ENCODE measurements around the gene SPARC.
"Not testable (repeated sequence)": the region's sequence is repeated elsewhere in the genome, so short reads cannot be mapped to it uniquely, and the experiment has no call there.

The SPARC gene, protein sequence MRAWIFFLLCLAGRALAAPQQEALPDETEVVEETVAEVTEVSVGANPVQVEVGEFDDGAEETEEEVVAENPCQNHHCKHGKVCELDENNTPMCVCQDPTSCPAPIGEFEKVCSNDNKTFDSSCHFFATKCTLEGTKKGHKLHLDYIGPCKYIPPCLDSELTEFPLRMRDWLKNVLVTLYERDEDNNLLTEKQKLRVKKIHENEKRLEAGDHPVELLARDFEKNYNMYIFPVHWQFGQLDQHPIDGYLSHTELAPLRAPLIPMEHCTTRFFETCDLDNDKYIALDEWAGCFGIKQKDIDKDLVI

DNA sequence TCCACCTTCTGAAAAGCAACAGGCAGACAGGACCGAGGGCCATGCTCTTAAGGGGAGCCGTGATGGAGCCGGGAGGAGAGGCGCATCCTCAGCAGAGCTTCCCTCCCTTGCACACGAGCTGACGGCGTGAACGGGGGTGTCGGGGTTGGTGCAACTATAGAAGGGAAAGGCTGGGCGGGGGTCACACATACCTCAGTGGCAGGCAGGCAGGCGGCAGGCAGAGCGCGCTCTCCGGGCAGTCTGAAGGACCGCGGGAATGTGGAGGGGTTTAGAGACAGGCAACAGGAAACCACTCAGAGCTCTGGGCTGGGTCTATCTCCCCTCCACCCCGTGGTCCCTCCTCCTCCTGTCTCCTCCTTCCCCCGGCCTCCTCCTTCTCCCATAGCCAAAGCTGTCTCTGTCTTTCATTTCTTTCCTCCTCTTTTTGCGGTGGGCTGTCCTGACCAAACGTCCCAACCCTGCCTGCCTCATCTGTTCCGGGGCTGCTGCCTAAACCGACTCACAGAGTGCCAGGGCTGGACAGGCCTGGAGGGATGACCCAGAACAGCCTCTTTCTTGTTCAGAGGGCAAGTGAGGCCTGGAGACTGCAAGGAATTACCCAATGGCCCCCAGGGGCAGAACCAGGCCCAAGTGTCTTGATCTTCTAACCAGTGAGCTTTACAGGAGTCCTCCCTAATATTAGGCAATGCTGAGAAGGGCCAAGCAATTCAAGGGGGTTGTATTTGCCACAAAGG lies at the start of gene SPARC:
SPARC (minus strand) TSS at position 242 of the 734 bp plus-strand sequence. CDS start 10,727 bp downstream, outside the sequence.
- no peak for DNase-seq (ENCODE audit: low spot score)

DNA sequence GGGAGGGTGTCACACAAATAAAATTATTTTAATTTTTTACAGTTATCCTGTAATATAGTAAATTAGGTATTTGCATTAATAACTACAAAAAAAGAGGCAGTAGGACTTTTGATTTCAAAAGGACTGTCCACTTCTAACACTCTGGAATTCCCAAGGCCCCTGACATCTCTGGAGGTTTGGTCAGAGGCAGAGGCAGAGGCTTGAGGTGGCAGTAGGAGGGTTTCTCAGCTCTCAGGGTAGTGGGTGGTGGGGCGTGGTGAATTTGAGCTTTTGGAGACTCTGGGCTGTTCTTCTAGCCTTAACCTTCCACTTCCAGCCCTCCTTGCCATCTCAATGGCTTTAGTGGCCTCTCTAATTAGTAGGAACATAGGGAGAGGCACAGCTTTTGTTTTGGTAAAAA lies 48.9 kb upstream of the SPARC start:
- no peak for DNase-seq (ENCODE audit: low spot score)

DNA sequence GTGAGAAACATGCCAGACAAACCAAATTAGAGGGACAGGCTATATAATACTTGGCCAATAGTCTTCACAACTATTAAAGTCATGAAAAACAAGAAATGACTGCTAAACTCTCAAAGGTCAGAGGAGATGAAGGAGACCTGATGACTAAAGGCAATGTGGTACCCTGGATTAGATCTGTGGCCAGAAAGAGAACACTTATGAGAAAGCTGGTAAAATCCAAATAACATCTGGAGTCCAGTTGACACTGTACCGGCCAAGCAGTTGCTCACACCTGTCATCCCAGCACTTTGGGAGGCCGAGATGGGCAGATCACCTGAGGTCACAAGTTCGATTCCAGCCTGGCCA lies 47.3 kb upstream of the SPARC start:
- no peak for DNase-seq (ENCODE audit: low spot score)

DNA sequence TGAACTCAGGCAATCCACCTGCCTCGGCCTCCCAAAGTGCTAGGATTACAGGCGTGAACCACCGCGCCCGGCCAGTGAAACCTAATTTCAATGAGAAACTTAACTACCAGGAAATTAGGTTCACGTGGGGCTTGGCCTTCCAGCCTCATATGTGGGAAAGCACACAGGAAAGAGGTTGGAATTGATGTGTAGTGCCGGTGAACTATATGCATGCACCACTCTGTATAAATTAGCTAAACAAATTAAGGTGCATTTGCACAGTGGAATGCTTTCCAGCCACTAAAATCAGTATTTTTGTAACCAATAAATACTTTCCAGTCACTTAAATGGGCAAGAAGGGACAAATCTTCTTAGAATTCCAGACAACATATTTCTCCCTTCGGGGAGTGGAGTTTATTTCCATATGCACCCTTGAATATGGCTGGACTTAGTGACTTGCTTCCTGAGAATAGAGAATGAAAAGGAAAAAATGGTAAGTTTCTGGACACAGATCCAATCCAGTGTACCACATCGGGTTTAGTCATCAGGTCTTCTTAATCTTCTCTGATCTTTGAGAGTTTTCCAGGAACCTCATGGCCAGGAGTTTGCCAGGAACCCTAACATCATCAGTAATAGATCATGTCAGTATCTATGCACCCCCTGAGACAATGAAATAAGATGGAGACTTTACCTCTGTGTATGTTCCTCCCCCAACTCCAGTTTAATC lies 46.8 kb upstream of the SPARC start:
- no peak for DNase-seq (ENCODE audit: low spot score)

DNA sequence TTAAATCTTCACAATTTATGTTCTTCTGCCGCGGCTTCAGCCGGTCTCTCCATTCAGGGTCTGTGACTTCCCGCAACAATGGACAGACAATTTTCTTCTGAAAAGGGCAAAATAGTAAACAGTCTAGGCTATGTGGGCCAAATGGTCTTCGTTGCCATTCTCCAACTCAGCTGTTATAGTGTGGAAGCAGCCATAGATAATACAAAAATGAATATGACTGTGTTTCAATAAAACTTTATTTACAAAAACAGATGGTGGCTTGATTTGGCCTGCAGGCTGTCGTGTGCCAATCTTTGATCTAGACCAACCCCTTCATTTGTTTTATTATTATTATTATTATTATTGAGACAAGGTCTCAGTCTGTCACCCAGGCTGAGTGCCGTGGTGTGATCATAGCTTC lies 43.7 kb upstream of the SPARC start:
- no peak for DNase-seq (ENCODE audit: low spot score)

DNA sequence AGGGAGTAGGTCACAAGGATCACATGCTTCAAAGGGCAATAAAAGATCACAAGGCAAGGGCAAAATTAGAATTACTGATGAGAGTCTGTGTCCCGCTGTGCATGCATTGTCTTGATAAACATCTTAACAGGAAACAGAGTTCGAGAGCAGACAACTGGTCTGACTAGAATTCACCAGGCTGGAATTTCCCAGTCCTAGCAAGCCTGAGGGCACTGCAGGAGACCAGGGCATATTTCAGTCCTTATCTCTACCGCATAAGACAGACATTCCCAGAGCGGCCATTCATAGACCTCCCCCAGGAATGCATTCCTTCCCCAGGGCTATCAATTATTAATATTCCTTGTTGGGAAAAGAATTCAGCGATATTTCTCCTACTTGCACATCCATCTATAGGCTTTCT lies 42.9 kb upstream of the SPARC start:
- not testable (repeated sequence) for DNase-seq (ENCODE audit: low spot score)

DNA sequence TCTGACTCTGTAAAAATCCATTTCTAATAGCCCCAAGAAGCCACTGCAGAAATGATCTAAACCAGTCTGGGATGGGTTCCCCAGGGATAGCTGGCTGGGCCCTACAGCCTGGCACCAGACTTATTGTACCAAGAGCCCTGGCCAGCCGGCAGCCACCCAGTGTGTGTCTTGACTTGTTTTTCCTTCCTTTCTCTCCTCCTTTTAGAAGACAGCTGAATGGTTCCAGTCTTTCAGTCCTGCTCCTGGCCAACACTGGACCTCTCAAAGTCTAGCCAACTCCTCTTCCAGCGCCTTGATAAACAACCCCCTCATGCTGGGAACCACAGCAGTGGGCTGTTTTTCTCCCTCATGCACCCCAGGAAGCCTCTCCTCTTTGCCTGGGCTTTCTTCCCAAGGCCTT lies 37.6 kb upstream of the SPARC start:
- no peak for DNase-seq (ENCODE audit: low spot score)

DNA sequence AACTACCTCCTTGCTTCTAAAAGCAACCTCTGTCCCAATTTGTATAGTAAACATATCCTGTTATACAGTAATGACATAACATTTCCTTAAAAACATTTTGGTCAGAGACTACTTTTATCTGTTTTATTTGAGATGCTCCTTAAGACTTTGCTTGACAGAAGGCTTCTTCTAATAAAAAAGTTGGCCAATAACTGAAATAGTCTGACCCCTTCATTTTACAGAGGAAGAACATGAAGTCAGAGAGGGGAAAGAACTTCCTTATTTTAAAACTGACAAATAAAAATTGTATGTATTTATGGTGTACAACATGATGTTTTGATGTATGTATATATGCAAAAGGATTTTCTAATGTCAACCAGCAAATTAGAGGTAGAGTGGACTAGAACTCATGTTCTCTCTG lies 35.8 kb upstream of the SPARC start:
- no peak for DNase-seq (ENCODE audit: low spot score)

DNA sequence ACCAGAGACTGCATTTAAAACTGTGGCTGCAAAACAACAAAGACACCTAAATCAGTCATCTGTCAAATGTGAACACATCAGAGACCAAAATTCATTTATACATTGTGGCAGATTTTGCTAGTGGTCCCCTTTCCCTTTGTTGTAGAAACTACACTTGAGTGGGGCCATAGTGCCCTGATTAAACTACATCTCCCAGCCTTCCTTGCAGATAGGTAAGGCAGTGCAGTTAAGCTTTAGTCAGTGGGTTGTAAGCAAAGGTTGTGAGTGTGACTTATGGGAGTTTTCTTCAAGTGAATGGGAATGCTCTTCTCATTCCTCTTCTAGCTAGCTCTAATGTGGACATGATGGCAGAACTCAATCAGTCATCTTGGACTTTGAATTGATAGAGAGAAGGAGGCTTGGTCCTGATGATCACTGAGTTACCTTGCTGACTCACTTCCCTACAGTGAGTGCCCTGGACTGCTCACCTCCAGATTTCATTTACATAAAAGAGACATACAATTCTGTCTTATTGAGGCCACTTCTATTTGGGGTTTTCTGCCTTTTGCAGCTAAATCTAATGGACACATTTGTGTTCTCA lies 35.2 kb upstream of the SPARC start:
- no peak for DNase-seq (ENCODE audit: low spot score)

DNA sequence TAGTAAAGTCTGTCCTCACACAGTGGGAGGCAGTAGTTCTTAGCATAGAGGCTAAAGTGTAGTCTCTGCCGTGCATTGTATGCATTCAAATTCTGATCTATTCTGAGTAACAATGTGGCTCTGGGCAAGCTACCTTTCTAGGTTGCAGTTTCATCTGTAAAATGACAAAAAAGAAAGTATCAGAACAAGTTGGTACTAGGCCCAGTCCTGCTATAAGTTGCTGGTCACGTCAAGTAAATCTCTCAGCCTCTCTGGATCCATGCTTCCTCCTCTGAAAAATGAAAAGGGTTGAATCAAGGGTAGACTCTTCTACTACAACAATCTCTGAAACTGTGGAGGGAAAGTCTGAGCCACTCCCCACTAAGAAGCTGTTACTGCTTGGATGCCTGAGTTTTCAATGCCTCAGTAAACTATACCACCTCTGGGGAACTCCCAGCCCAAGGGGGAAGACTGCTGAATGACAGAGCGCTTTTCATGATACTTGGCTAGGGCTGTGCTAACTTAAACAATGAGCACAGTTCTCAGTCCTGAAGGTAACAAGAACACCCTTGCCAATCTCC lies 34.5 kb upstream of the SPARC start:
- DNase-seq (ENCODE audit: low spot score), result no peak

DNA sequence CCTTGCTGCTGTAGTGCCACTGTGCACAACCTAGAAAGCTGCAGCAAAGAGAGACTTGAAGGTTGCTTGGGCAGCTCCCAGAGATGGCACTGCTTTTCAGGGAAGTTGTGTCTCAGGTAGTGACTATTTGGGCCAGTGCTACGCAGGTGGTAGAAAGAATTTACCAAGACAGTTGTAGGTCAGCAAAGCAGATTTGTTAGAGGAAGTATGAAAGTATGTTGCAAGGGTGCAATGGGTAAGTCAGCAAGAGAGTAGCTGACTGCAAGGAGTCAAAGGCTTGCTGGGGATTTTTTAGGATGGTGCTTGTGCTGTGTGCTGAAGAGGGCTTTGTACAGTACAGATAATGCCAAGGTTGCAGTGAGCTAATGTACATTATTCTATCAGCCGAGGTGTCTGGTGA lies 33.5 kb upstream of the SPARC start:
- DNase-seq (ENCODE audit: low spot score), result no peak

DNA sequence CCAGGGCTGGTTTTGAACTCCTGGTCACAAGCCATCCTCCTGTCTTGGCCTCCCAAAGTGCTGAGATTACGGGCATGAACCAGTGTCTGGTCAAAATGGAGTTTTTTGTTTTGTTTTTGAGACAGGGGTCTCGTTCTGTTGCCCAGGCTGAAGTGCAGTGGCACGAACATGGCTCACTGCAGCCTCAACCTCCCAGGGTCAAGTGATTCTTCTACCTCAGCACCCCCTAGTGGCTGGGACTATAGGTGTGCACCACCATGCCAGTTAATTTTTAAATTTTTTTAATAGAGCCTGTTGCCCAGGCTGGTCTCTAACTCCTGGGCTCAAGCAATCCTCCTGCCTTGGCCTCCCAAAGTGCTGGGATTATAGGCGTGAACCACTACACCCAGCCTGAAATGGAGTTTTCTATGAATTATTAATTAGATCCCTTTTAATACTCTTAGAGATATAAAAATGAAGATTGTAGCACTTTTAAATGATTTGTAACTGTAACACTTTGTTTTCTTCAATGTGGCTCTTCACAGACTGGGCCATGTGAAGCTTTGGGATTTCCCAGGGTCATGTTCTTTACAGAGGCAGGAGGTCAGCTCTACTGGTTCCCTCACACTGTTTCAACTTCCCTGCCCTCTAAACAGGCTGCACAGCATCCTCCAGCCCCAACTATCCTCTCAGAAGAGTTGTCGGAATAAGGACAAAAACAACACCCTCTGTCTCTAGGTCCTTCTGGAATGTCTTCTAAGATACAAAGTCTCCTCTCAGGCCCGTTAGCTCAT lies 32.7 kb upstream of the SPARC start:
- no peak for DNase-seq (ENCODE audit: low spot score)

DNA sequence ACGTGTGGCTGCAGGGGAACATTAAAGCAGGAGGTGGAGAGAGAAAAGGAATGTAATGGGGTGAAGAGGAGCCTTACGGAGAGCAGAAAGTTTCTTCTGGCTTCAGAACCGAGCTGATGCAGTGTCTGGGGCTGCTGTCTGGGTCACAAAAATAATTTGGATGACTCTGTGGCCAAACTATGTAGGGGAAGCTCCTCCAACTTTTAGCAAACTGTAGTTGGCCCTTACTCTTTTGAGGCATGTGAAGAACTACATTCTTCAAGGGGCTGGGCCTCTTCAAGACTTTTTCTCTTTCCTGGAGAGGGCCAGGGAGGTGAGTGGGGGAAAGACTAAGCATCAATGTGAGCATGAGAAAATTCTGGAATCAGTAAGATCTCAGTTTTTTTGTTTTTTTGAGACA lies 31.9 kb upstream of the SPARC start:
- DNase-seq (ENCODE audit: low spot score), result no peak

DNA sequence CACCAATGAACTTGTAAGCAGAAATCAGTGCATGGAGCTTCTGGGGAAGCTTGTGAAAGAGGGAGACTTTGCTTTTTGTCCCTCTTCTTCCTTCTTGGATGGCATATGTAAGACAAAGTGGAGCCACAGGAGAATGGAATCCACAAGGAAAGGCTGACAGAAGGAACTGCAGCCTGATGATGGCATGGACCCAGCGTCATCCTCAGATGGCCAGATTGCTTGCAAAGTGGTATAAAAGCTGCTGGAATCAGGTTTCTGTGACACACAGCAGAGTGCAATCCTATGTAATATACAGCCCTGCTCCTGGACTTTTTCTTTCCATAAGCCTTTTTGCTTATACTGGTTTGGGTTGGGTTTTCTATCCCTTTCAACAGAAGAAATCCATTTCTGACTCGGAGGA lies 31.4 kb upstream of the SPARC start:
- no peak for DNase-seq (ENCODE audit: low spot score)

DNA sequence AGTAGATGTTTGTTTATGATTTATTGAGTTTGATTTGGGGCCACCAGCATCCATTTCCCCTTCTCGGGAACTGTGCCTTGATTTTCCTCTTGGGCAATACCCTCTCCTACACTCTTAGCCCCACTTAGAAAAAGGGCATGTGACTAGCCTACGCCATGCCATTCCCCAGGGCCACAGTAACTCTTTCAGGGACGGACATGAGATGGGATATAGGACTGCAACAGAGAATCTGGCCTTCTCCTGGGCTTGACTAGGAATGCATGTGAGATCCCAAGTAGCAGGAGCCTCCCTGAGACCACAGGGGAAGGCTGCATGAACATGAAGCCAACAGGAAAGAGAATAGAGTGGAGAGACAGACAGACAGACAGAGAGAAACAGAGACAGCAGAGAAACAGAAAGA lies 30.7 kb upstream of the SPARC start:
- DNase-seq (ENCODE audit: low spot score), result no peak

DNA sequence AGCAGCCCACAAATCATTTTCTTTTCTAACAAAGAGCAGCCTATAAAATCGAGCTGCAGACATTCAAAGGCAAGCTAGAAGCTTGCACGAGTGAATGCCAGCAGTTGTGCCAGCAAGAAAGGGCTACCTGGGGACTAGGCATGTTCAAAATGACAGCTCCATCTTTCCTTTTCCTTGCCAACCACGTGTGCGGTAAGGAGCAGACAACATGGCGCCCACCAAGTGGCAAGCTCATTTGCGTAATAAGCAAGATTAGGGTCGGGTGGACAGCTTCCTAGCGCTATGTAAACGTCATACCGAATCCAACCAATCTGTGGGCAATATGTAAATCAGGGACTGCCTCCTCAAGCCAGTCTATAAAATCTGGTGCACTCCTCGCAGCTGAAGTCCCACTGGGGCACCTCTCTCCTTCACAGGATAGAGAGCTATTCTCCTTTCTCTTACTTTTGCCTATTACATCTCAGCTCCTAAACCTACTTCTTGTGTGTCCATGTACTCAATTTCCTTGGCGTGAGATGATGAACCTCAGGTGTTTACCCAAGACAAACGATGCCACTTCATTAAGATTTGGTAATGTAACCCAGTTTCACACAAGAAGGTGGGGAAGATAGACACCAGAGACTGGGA lies 22.5 kb upstream of the SPARC start:
- no peak for DNase-seq (ENCODE audit: low spot score)

DNA sequence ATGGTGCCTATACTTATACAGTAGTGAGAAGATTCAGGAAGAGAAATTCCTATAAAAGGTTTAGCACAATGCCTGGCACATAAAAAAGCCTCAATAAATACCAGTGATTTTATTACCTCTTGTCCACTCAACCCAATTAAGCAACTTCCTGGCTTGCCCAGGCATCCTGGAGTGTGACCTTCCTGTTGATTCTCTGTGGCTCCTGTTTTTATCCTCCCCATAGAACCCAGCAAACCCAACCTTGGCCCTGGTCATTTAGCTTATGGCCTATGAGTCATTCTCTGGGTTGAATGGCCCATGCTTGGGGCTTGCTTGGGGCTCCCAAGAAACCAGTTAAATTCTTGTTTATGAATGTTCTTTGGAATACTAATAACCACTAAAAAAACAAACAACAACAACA lies 21.4 kb upstream of the SPARC start:
- no peak for DNase-seq (ENCODE audit: low spot score)

DNA sequence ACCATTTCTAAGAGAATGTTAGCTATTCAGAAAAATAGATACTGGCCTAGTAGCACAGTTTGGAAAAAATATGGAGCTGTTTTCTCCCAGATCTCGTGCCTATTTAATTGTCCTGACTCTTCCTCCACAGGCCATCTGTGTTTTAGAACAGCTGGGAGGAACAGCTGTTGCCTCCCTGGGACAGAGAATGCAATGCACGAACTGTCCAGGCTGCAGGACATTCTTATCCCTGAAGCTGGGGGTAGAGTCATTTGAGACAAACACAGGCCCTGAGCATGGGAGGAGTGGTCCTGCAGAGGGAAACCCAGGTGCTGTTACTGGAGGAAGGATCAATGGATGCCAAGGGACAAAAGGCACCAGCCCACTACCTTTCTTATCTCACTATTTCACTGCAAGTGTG lies 20.9 kb upstream of the SPARC start:
- no peak for DNase-seq (ENCODE audit: low spot score)

DNA sequence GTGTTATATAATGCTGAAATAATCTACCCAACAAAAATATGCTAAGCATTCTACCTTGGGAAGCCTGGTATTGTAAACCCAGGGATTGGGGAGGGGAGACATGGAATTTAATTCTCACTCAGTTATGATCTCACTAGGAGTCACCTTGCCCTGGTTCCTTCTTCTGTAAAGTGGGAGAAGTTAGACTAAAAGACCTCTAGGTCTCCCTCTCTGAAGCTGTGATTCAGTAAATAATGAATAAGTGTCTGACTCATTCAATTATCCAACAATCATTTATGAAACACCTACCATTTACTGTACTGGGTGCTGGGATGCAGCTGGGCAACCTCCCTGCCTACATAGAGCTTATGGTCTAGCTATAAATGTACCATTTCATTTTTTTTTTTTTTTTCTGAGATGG lies 20.2 kb upstream of the SPARC start:
- DNase-seq (ENCODE audit: low spot score), result no peak

DNA sequence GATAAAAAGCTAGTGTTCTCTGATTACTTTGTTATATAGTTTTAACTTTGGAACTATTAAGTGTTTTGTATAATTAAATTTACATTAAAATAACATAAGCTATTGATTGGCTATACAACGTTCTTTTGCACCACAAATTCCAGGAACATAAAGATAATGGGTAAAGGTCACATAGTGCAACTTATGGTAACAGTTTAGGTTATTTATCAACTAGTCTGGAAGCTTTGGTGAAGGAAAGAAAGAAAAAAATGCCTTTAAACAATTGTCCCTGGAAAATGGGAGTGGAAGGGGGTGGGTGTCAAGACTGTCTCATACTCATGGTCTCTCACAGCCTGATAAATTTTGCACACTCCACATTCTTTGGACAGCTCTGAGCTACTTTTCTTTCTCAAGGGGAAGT lies 17.1 kb upstream of the SPARC start:
- no peak for DNase-seq (ENCODE audit: low spot score)

DNA sequence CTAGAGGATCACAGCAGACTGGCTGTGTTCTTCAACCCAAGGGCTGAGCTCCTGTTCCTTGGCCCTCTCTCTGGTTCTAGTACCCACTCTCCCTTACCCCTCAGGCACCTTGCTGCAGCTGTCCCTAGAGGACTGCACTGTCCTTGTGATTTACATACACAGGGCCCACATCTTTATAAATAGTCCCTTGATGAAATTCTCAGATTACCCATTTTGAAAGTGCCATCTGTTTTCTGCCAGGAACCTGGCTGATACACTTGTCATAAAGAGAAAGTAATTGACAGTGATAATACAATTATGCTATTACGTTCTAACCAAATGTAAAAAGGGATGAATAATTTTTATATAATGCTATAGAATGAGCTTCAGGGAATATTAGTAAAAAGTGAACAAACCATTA lies 16.5 kb upstream of the SPARC start:
- no peak for DNase-seq (ENCODE audit: low spot score)

Data from CD4-positive, alpha-beta T cell treated with Interleukin-6 at 100 ng/mL for 8 hours (primary cell).